ENCODE results near the gene ZMYM1. TPM values are rescaled to one million over a fixed set of nuclear protein-coding genes. Genes with fewer than 3 reads are reported as not detected.

Gene ZMYM1
- total RNA-seq = 10 to 100 TPM in 3 of 4 donors, 1 to 10 TPM in 1; 7.3 to 19.1 (median 14.5) TPM

DNA sequence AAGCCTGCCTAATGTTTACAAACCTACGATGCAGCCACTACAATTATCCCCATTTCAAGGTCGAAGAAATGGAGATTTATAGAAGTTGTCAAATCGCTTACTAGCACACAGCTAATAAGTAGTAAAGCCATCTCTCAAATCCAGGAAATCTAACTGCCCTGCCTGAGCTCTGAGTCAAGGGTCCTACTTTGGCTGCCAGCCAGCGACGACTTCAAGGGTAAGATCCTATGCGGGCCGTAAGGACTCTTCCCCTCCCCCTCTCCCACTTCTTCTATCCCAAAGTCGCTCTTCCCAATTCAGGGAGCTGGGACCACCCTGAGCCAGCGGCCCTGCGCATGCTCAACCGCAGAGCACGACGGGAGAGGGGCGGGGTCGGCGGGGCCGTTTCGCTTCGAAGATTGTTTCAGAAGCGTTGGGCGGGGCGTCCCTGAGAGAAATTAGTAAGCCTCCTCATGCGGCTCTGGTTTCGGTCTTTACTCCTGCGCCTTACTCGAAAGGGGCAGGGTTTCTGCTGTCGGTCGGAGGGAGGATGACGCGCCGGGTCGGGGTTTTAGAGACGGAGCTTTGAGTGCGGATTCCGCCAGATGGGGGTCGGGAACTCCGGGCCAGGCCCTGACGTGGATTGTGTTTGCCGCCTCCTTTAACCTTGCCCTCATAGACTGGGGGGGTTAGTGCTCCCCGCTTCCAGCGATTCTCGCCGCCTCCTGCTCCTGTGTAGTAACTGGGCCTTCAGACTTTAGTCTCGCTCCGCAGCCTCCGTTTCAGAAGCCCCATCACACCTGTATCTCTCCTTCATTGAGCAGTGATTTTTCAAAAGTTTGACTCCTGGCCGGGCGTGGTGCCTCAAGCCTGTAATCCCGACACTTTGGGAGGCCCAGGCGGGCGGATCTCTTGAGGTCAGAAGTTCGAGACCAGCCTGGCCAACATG lies at the start of gene ZMYM1:
TSS of gene ZMYM1 (plus strand) at position 383 of the 928 bp plus-strand sequence. CDS start 14,603 bp downstream, outside the sequence.
- intact Hi-C loops (cut with DNase I) = loop anchor here (2.0 kb wide), 1 partner anchor 48 kb away; the partner anchor contains the start of gene ZMYM6
- no peaks in the 10 kb centered on the region for H3K9me3 ChIP-seq
- H3K27me3 ChIP-seq = peaks cover 0 to 5% (median 0%) of the 10 kb centered on the region in 4 donors
- 2% methylated on average over 46 of the region's 52 CpGs for whole genome bisulfite sequencing
- DNase-seq (ENCODE audit: extremely low spot score) = peak; percentile 97
- peak; percentile 79 to 84 for TF ChIP-seq POLR2AphosphoS5 (IDR thresholded peaks at IDR 0.05)
- TF ChIP-seq, protein P1, sequence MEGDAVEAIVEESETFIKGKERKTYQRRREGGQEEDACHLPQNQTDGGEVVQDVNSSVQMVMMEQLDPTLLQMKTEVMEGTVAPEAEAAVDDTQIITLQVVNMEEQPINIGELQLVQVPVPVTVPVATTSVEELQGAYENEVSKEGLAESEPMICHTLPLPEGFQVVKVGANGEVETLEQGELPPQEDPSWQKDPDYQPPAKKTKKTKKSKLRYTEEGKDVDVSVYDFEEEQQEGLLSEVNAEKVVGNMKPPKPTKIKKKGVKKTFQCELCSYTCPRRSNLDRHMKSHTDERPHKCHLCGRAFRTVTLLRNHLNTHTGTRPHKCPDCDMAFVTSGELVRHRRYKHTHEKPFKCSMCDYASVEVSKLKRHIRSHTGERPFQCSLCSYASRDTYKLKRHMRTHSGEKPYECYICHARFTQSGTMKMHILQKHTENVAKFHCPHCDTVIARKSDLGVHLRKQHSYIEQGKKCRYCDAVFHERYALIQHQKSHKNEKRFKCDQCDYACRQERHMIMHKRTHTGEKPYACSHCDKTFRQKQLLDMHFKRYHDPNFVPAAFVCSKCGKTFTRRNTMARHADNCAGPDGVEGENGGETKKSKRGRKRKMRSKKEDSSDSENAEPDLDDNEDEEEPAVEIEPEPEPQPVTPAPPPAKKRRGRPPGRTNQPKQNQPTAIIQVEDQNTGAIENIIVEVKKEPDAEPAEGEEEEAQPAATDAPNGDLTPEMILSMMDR (IDR thresholded peaks at IDR 0.05) = no peak
- TF ChIP-seq POLR2A (IDR thresholded peaks at IDR 0.05; ENCODE audit: low read depth) = no peak
- peak within 1 kb of the TSS; percentile 64 to 80 (median 69) for H3K4me3 ChIP-seq
- peak within 1 kb of the TSS; percentile 84 to 92 (median 90) for H3K27ac ChIP-seq (replicated peaks in 1 of 4)
- no peaks in the 10 kb centered on the region for H3K36me3 ChIP-seq
- peaks cover 15 to 21% (median 19%) of the 10 kb centered on the region in 4 donors for H3K4me1 ChIP-seq

DNA sequence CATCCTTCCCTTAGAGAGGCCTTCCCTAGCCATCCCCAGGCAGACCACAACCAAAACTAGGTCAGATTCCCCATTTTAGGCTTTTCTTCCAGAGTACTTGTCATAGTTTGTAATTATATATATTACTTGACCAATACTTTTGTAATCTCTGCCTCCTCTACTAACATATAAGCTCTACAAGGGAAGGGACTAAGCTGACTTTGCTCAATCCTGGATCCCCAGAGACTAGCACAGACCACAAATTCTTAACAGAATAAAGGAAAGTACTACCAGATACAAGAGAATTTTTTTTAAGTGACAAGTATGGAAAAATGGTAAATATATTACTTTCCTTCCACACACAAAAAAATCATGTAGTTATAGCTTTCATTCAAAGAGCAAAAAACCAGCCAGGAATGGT lies 49.4 kb upstream of the ZMYM1 start:
- H3K27me3 ChIP-seq = no peaks in the 10 kb centered on the region
- H3K4me3 ChIP-seq = peak overlapping the region in 2 of 4 donors; percentile 78 to 86
- TF ChIP-seq POLR2A (IDR thresholded peaks at IDR 0.05; ENCODE audit: low read depth) (no peak), POLR2AphosphoS5 (IDR thresholded peaks at IDR 0.05) (no peak), EP300 (IDR thresholded peaks at IDR 0.05) (no peak)
- TF ChIP-seq, protein P1 (IDR thresholded peaks at IDR 0.05) = no peak
- peaks cover 0 to 7% (median 3%) of the 10 kb centered on the region in 4 donors for H3K9me3 ChIP-seq
- H3K27ac ChIP-seq (replicated peaks in 1 of 4) = no peak overlapping the region
- peaks cover 11 to 38% (median 26%) of the 10 kb centered on the region in 4 donors for H3K4me1 ChIP-seq
- H3K36me3 ChIP-seq = peaks cover 0 to 12% (median 5%) of the 10 kb centered on the region in 4 donors
- intact Hi-C loops (cut with DNase I) = loop anchor here (2.0 to 5.0 kb wide), 2 partner anchors 49 to 163 kb away; partner anchors contain the start of genes SFPQ and ZMYM1
- no peak for DNase-seq (ENCODE audit: extremely low spot score)

DNA sequence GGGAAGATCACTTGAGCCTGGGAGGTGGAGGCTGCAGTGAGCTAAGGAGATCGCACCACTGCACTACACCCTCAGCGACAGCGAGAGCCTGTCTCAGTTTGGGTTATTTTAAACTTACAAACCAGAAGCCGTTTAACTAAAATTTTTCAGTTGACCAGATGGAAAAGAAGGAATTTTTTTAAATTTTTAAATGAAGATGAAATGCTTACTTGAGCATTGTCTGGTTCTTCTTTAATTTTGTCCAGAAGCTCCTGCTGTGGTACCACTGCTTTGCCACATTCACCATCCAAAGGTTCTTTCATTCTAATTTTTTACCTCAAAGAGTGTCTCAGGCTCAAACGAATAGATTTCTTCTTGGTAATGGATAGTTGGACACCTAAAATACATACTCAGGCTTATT lies 48.8 kb upstream of the ZMYM1 start:
- peaks cover 11 to 38% (median 26%) of the 10 kb centered on the region in 4 donors for H3K4me1 ChIP-seq
- TF ChIP-seq, protein P1 (IDR thresholded peaks at IDR 0.05) = no peak
- TF ChIP-seq POLR2A (IDR thresholded peaks at IDR 0.05; ENCODE audit: low read depth) (no peak), POLR2AphosphoS5 (IDR thresholded peaks at IDR 0.05) (no peak), EP300 (IDR thresholded peaks at IDR 0.05) (no peak)
- 82% methylated on average over 5 of the region's 5 CpGs for WGBS
- intact Hi-C loops (cut with DNase I) = loop anchor here (2.0 to 5.0 kb wide), 2 partner anchors 48 to 162 kb away; partner anchors contain the start of genes SFPQ and ZMYM1
- H3K27me3 ChIP-seq = no peaks in the 10 kb centered on the region
- peaks cover 0 to 7% (median 3%) of the 10 kb centered on the region in 4 donors for H3K9me3 ChIP-seq
- H3K36me3 ChIP-seq = peaks cover 0 to 12% (median 5%) of the 10 kb centered on the region in 4 donors
- H3K4me3 ChIP-seq = peak overlapping the region; percentile 67 to 86 (median 74)
- peak overlapping the region; percentile 89 to 93 (median 91) for H3K27ac ChIP-seq (replicated peaks in 1 of 4)
- DNase-seq (ENCODE audit: extremely low spot score) = no peak

DNA sequence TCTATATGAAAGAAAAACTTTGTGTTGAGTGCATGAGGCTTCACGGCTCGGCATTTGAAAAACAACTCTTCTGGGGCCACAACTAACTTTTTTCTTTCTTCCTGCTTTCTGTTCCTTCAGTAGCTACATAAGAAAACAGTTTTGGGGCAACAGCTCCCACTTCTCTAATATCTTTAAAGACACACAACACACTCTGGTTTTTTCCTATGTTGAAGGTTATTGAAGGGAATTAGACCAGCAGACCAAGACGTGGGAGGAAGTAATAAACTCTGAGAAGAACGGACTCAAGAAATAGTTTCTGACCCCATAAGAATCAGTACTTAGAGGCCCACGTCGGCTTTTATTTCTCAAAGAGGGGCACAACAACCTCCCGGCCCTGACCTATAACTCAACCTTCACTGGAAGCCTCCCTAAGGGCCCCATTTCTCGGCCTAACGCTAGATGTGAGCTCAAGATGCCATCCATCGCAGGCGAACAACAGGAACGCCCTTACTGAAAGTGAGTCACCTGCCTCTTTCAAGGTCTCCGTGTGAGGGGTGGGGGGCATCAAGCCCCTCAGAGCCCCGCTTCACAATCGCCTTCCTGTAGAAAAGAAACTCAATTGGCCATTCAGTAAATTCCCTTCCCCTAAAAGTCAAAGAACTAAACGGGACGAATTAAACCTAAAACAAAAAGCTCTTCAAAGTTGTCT lies 48.3 kb upstream of the ZMYM1 start:
- H3K27me3 ChIP-seq = no peaks in the 10 kb centered on the region
- TF ChIP-seq POLR2AphosphoS5 (IDR thresholded peaks at IDR 0.05) = no peak
- TF ChIP-seq, protein P1 (IDR thresholded peaks at IDR 0.05) = no peak
- no peak for TF ChIP-seq EP300 (IDR thresholded peaks at IDR 0.05)
- TF ChIP-seq POLR2A (IDR thresholded peaks at IDR 0.05; ENCODE audit: low read depth) = no peak
- no peak for DNase-seq (ENCODE audit: extremely low spot score)
- H3K4me1 ChIP-seq = peaks cover 11 to 38% (median 26%) of the 10 kb centered on the region in 4 donors
- peak overlapping the region; percentile 67 to 86 (median 74) for H3K4me3 ChIP-seq
- H3K36me3 ChIP-seq = peaks cover 0 to 10% (median 5%) of the 10 kb centered on the region in 4 donors
- intact Hi-C loops (cut with DNase I) = loop anchor here (2.0 to 5.0 kb wide), 2 partner anchors 48 to 161 kb away; partner anchors contain the start of genes SFPQ and ZMYM1
- peaks cover 0 to 7% (median 3%) of the 10 kb centered on the region in 4 donors for H3K9me3 ChIP-seq
- peak overlapping the region; percentile 89 to 93 (median 91) for H3K27ac ChIP-seq (replicated peaks in 1 of 4)
- 7% methylated on average over 17 of the region's 17 CpGs for WGBS
